ENCODE data around the gene CCDC183. TPM values are rescaled to one million over a fixed set of nuclear protein-coding genes. Genes with fewer than 3 reads are reported as not detected.
A peak's percentile ranks its signal among the peaks of the same experiment; 100 is the strongest.
"Not testable (repeated sequence)": the region's sequence is repeated elsewhere in the genome, so short reads cannot be mapped to it uniquely, and the experiment has no call there.

CCDC183 gene
- polyA plus RNA-seq, 3 donors: 0.54 to 2.1 TPM; not detected in 1

- Histone ChIP-seq H3K27ac (ENCODE audit: low read depth in 1 of 2, low read length in 2 of 2) (no peak overlapping the region), H4K20me1 (ENCODE audit: insufficient read depth, low read length) (peaks cover 21% of the 10 kb centered on the region), H3K27me3 (ENCODE audit: control insufficient read depth in 2 of 2, insufficient read depth in 2 of 2, low read length in 2 of 2) (peaks cover 17 to 40% of the 10 kb centered on the region in 2 donors), H3K4me1 (ENCODE audit: control insufficient read depth in 1 of 2, insufficient read depth in 2 of 2, low read length in 2 of 2) (peaks cover 37 to 45% of the 10 kb centered on the region in 2 donors), H3K36me3 (replicated peaks in 1 of 2; ENCODE audit: control insufficient read depth in 1 of 2, insufficient read depth in 2 of 2, low read length in 2 of 2) (no peaks in the 10 kb centered on the region), H3K4me3 (replicated peaks in 1 of 3; ENCODE audit: low read depth in 2 of 3, low read length in 3 of 3) (no peak overlapping the region), H3K9ac (ENCODE audit: insufficient read depth, low read length, poor library complexity, severe bottlenecking) (no peak overlapping the region), H3K9me3 (replicated peaks in 1 of 2; ENCODE audit: control insufficient read depth in 1 of 2, insufficient read depth in 1 of 2, low read length in 2 of 2) (no peaks in the 10 kb centered on the region), H3K79me2 (ENCODE audit: insufficient read depth, low read length) (peaks cover 4% of the 10 kb centered on the region), H3K4me2 (replicated peaks; ENCODE audit: extremely low read depth, low read length, poor library complexity, severe bottlenecking) (no peak overlapping the region), H2AFZ (ENCODE audit: insufficient read depth, low read depth, low read length, poor library complexity, severe bottlenecking) (no peak overlapping the region)
- Mint-ChIP-seq H3K4me3 (peak overlapping the region in 1 of 2 donors; percentile 68), H3K4me1 (peaks cover 27% of the 10 kb centered on the region), H3K9me3 (peaks cover 0 to 4% (median 1%) of the 10 kb centered on the region in 7 donors), H3K36me3 (peaks cover 12% of the 10 kb centered on the region in 2 donors), H3K27me3 (ENCODE audit: low read depth in 3 of 3) (peaks cover 39 to 52% (median 48%) of the 10 kb centered on the region in 3 donors), H3K27ac (peak overlapping the region in 3 of 7 donors; percentile 38 to 76 (median 51))
- intact Hi-C loops (cut with micrococcal nuclease): loop anchor here in 1 of 2 donors (5.0 kb wide), 1 partner anchor 52 kb away; the partner anchor contains the start of gene PHPT1
- DNase-seq: peak; percentile 41 to 76 (median 47)
- TF ChIP-seq CTCF (IDR thresholded peaks at IDR 0.05): no peak
- 5% methylated on average over 2 of the region's 6 CpGs for WGBS (ENCODE audit: insufficient coverage)
Observed at GRCh38 chr9:136795000-136795348, 1.2 kb upstream of the CCDC183 start.

GRCh38 chr9:136796775-136797347 is 723 bp downstream of the CCDC183 start:
- intact Hi-C loops (cut with micrococcal nuclease); H3K36me3 ChIP-seq (replicated peaks in 1 of 2; ENCODE audit: control insufficient read depth in 1 of 2, insufficient read depth in 2 of 2, low read length in 2 of 2); H3K27ac ChIP-seq (ENCODE audit: low read depth in 1 of 2, low read length in 2 of 2); H3K79me2 ChIP-seq (ENCODE audit: insufficient read depth, low read length); DNase-seq; H2AFZ ChIP-seq (ENCODE audit: insufficient read depth, low read depth, low read length, poor library complexity, severe bottlenecking); H3K4me2 ChIP-seq (replicated peaks; ENCODE audit: extremely low read depth, low read length, poor library complexity, severe bottlenecking); H3K9me3 ChIP-seq (replicated peaks in 1 of 2; ENCODE audit: control insufficient read depth in 1 of 2, insufficient read depth in 1 of 2, low read length in 2 of 2); H3K4me3 ChIP-seq (replicated peaks in 1 of 3; ENCODE audit: low read depth in 2 of 3, low read length in 3 of 3); H3K27ac Mint-ChIP-seq; H3K9ac ChIP-seq (ENCODE audit: insufficient read depth, low read length, poor library complexity, severe bottlenecking): not testable (repeated sequence)
- no CpG with 5 or more reads among the region's 10 CpGs for WGBS (ENCODE audit: insufficient coverage)
- Histone ChIP-seq H3K27me3 (ENCODE audit: control insufficient read depth in 2 of 2, insufficient read depth in 2 of 2, low read length in 2 of 2) (peaks cover 29 to 58% of the 10 kb centered on the region in 2 donors), H4K20me1 (ENCODE audit: insufficient read depth, low read length) (peaks cover 18% of the 10 kb centered on the region), H3K4me1 (ENCODE audit: control insufficient read depth in 1 of 2, insufficient read depth in 2 of 2, low read length in 2 of 2) (peaks cover 32 to 42% of the 10 kb centered on the region in 2 donors)
- Mint-ChIP-seq H3K36me3 (peaks cover 12 to 15% of the 10 kb centered on the region in 2 donors), H3K9me3 (peaks cover 0 to 16% (median 1%) of the 10 kb centered on the region in 7 donors), H3K4me3 (peak overlapping the region in 1 of 2 donors; percentile 68), H3K27me3 (ENCODE audit: low read depth in 3 of 3) (peaks cover 57 to 71% (median 65%) of the 10 kb centered on the region in 3 donors), H3K4me1 (peaks cover 36% of the 10 kb centered on the region)
